GM12878 (cell line): ENCODE measurements around the gene CEACAM5.

Experiments used
- CTCF ChIP-seq, 3 experiments: IDR thresholded peaks in 2 of 3; conservative IDR thresholded peaks in 1 of 3; 2 replicates each; pipeline ENCODE4 v1.5.1; 2011; ENCODE audit warnings: low read depth in 3 of 3, low read length in 3 of 3, mild to moderate bottlenecking in 3 of 3, control low read depth in 2 of 3, moderate library complexity in 2 of 3, inconsistent platforms in 1 of 3, mixed read lengths in 1 of 3; ENCODE audit not compliant: control insufficient read depth in 2 of 3, insufficient read depth in 1 of 3; ENCODE audit errors: extremely low read depth in 1 of 3
- MAX ChIP-seq: IDR thresholded peaks from 2 replicates; pipeline ENCODE4 v1.6.1; 2012; ENCODE audit warnings: low read depth, low read length, improper control_type of control experiment
- RBBP5 ChIP-seq: fragments of 200-600 bp; sonication (generic); conservative IDR thresholded peaks from 2 replicates; pipeline ENCODE4 v1.6.1; 2016

GRCh38 chr19:41767115-41767514 is 58.7 kb downstream of the CEACAM5 start:
- TF ChIP-seq MAX = no peak
- TF ChIP-seq RBBP5 = no peak
- TF ChIP-seq CTCF (IDR thresholded peaks at IDR 0.05 in 2 of 3, conservative IDR thresholded peaks at IDR 0.05 in 1 of 3; ENCODE audit: control insufficient read depth in 2 of 3, extremely low read depth in 1 of 3, insufficient read depth in 1 of 3, low read depth in 3 of 3, low read length in 3 of 3) = no peak
